Measurements from ENCODE around the gene TRAF7.

TRAF7 gene

DNA sequence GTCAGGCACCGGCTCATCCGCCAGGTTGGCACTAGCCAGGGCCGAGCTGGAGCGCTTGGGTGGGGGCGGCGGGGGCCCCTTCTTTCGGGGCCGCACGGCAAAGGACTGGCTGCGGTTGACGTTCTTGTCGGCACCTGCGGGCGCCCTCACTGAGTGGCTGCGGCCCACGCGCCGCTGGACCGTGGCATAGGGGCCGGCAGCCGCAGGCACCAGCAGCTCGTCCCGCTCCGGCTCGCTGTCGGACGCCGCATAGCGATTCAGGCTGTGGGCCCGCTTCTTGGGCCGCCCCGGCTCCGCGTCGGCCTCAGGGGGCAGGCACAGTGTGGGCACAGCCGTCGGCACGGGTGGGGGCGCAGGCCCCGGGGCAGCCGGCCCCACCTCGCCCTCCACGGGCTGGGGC, 24.9 kb downstream of the TRAF7 start:
- TF ChIP-seq CTCF (conservative IDR thresholded peaks at IDR 0.05; ENCODE audit: low read length) = no peak
- H3K4me2 ChIP-seq (ENCODE audit: low read depth, low read length, poor library complexity, severe bottlenecking) = no peak overlapping the region
- H3K9ac ChIP-seq (ENCODE audit: low read depth, low read length, poor library complexity, severe bottlenecking) = no peak overlapping the region
- H3F3A ChIP-seq (ENCODE audit: low read depth) = no peaks in the 10 kb centered on the region
- no peak overlapping the region for H2AFZ ChIP-seq (ENCODE audit: low read length)
- H4K20me1 ChIP-seq (ENCODE audit: insufficient read depth, low read length, poor library complexity, severe bottlenecking) = no peaks in the 10 kb centered on the region
- H3K4me1 ChIP-seq (ENCODE audit: insufficient read depth, low read length, poor library complexity, severe bottlenecking) = no peaks in the 10 kb centered on the region
- H3K27me3 ChIP-seq (ENCODE audit: insufficient read depth, low read length, poor library complexity, severe bottlenecking) = no peaks in the 10 kb centered on the region
- no peaks in the 10 kb centered on the region for H3K9me3 ChIP-seq (ENCODE audit: insufficient read depth, low read depth, low read length)
- no peaks in the 10 kb centered on the region for H3K36me3 ChIP-seq (ENCODE audit: insufficient read depth, low read length)
- H3K9me2 ChIP-seq (replicated peaks; ENCODE audit: low read depth, low read length) = no peaks in the 10 kb centered on the region
- no peaks in the 10 kb centered on the region for H3K79me2 ChIP-seq (ENCODE audit: insufficient read depth, low read length)
- no peak overlapping the region for H3K4me3 ChIP-seq (ENCODE audit: low read length, poor library complexity, severe bottlenecking)

GRCh38 chr16:2180962-2181923, 25.7 kb downstream of the TRAF7 start:
- Histone ChIP-seq H3K36me3 (ENCODE audit: insufficient read depth, low read length) (no peaks in the 10 kb centered on the region), H2AFZ (ENCODE audit: low read length) (no peak overlapping the region), H4K20me1 (ENCODE audit: insufficient read depth, low read length, poor library complexity, severe bottlenecking) (no peaks in the 10 kb centered on the region), H3F3A (ENCODE audit: low read depth) (no peaks in the 10 kb centered on the region), H3K27me3 (ENCODE audit: insufficient read depth, low read length, poor library complexity, severe bottlenecking) (no peaks in the 10 kb centered on the region), H3K9me3 (ENCODE audit: insufficient read depth, low read depth, low read length) (no peaks in the 10 kb centered on the region), H3K4me2 (ENCODE audit: low read depth, low read length, poor library complexity, severe bottlenecking) (no peak overlapping the region), H3K4me3 (ENCODE audit: low read length, poor library complexity, severe bottlenecking) (no peak overlapping the region), H3K4me1 (ENCODE audit: insufficient read depth, low read length, poor library complexity, severe bottlenecking) (no peaks in the 10 kb centered on the region), H3K79me2 (ENCODE audit: insufficient read depth, low read length) (no peaks in the 10 kb centered on the region), H3K9me2 (replicated peaks; ENCODE audit: low read depth, low read length) (no peaks in the 10 kb centered on the region), H3K9ac (ENCODE audit: low read depth, low read length, poor library complexity, severe bottlenecking) (no peak overlapping the region)
- TF ChIP-seq EZH2phosphoT487 (IDR thresholded peaks at IDR 0.05; ENCODE audit: borderline replicate concordance) (no peak), CTCF (conservative IDR thresholded peaks at IDR 0.05; ENCODE audit: low read length) (no peak)

GRCh38 chr16:2181952-2182351, 26.4 kb downstream of the TRAF7 start:
- Histone ChIP-seq H3K79me2 (ENCODE audit: insufficient read depth, low read length) (no peaks in the 10 kb centered on the region), H2AFZ (ENCODE audit: low read length) (no peak overlapping the region), H3F3A (ENCODE audit: low read depth) (no peaks in the 10 kb centered on the region), H3K36me3 (ENCODE audit: insufficient read depth, low read length) (no peaks in the 10 kb centered on the region), H3K9me2 (replicated peaks; ENCODE audit: low read depth, low read length) (no peaks in the 10 kb centered on the region), H4K20me1 (ENCODE audit: insufficient read depth, low read length, poor library complexity, severe bottlenecking) (no peaks in the 10 kb centered on the region), H3K27me3 (ENCODE audit: insufficient read depth, low read length, poor library complexity, severe bottlenecking) (no peaks in the 10 kb centered on the region), H3K4me3 (ENCODE audit: low read length, poor library complexity, severe bottlenecking) (no peak overlapping the region), H3K4me2 (ENCODE audit: low read depth, low read length, poor library complexity, severe bottlenecking) (no peak overlapping the region), H3K9ac (ENCODE audit: low read depth, low read length, poor library complexity, severe bottlenecking) (no peak overlapping the region), H3K4me1 (ENCODE audit: insufficient read depth, low read length, poor library complexity, severe bottlenecking) (no peaks in the 10 kb centered on the region), H3K9me3 (ENCODE audit: insufficient read depth, low read depth, low read length) (no peaks in the 10 kb centered on the region)
- no peak for TF ChIP-seq CTCF (conservative IDR thresholded peaks at IDR 0.05; ENCODE audit: low read length)
- no peak for TF ChIP-seq EZH2phosphoT487 (IDR thresholded peaks at IDR 0.05; ENCODE audit: borderline replicate concordance)
